ENCODE results near the gene ZBTB2.
"Not testable (repeated sequence)": the region's sequence is repeated elsewhere in the genome, so short reads cannot be mapped to it uniquely, and the experiment has no call there.

ZBTB2 gene

GRCh38 chr6:151389618-151390275, 1.6 kb downstream of the ZBTB2 start:
- TF ChIP-seq, protein P1, sequence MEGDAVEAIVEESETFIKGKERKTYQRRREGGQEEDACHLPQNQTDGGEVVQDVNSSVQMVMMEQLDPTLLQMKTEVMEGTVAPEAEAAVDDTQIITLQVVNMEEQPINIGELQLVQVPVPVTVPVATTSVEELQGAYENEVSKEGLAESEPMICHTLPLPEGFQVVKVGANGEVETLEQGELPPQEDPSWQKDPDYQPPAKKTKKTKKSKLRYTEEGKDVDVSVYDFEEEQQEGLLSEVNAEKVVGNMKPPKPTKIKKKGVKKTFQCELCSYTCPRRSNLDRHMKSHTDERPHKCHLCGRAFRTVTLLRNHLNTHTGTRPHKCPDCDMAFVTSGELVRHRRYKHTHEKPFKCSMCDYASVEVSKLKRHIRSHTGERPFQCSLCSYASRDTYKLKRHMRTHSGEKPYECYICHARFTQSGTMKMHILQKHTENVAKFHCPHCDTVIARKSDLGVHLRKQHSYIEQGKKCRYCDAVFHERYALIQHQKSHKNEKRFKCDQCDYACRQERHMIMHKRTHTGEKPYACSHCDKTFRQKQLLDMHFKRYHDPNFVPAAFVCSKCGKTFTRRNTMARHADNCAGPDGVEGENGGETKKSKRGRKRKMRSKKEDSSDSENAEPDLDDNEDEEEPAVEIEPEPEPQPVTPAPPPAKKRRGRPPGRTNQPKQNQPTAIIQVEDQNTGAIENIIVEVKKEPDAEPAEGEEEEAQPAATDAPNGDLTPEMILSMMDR (conservative IDR thresholded peaks at IDR 0.05; ENCODE audit: low read depth, low read length): no peak
- DNase-seq (ENCODE audit: low read depth): peak; percentile 26
- H3K4me3 ChIP-seq (ENCODE audit: low read length): peak overlapping the region; percentile 77

DNA sequence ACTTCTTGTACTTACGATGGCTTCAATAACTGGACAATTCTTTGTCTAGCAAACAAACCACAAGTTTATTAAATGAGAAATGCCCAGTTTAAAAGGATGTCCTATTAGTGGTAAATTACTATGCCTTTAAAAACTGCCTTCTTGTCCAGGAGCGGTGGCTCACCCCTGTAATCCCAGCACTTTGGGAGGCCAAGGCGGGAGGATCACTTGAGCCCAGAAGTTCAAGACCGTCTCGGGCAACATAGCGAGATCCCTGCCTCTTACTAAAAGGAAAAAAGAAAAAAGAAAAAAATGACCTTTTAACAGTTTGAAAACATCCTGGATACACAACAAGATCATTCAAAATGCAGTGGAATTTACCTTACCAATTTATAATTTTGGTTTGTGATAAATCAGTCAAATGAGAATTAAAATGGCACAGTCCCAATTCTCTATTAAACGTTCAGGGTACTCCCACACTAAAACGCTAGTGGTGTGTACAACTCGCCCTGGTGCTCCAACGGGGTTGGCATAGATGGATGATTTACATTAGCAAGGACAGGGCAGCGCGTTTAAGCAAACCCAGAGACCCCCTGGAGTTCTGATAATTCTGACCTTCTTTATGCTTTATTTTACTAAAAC, 2.3 kb downstream of the ZBTB2 start:
- H3K4me3 ChIP-seq (ENCODE audit: low read length): peak overlapping the region; percentile 77
- TF ChIP-seq, protein P1 (conservative IDR thresholded peaks at IDR 0.05; ENCODE audit: low read depth, low read length): no peak
- DNase-seq (ENCODE audit: low read depth): no peak

DNA sequence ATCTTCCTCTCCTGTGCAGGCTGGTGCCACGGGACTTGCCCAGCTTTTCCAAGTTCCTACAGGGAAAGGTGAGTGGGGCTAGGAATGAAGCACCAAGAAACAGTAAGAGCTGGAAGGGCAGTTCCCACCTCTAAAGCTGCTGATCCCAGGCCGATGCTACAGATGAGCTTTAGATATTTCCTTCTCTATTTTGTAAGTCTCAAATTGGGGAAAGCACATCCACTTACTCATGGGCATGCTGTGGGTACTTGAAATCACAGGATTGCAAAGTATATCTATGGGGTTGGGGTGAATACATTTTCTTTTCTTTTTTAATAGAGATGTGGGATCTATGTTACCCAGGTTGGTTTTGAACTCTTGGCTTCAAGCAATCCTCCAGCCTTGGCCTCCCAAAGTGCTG, 3.1 kb downstream of the ZBTB2 start:
- H3K4me3 ChIP-seq (ENCODE audit: low read length): no peak overlapping the region
- TF ChIP-seq, protein P1 (conservative IDR thresholded peaks at IDR 0.05; ENCODE audit: low read depth, low read length): no peak
- no peak for DNase-seq (ENCODE audit: low read depth)

- DNase-seq (ENCODE audit: low read depth): peak; percentile 60
- H3K4me3 ChIP-seq (ENCODE audit: low read length): no peak overlapping the region
Observed at GRCh38 chr6:151387175-151387970, 4.0 kb downstream of the ZBTB2 start.

DNA sequence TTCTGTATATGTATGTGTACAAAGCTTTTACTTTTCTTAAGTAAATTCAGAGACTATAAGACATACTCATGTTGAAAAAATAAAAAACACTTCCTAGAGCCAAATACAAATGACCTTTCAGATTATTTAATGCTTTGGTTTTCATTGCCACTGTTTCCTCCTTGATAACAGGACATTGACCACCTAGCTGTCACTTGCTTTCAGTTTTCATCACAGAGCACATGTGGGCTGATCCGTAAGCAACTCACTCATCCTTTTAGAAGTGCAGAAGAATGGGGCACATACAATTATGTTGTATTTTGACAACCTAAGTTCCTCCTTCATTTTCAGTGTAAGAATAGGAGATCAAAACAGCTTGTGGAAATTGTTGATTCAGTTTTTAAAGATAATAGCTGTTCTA, 6.2 kb downstream of the ZBTB2 start:
- TF ChIP-seq, protein P1 (conservative IDR thresholded peaks at IDR 0.05; ENCODE audit: low read depth, low read length): no peak
- DNase-seq (ENCODE audit: low read depth): no peak
- no peak overlapping the region for H3K4me3 ChIP-seq (ENCODE audit: low read length)

More at GRCh38 chr6:151387175-151387970, 4.0 kb downstream of the ZBTB2 start:
- TF ChIP-seq, protein P1 (conservative IDR thresholded peaks at IDR 0.05; ENCODE audit: low read depth, low read length): no peak

DNA sequence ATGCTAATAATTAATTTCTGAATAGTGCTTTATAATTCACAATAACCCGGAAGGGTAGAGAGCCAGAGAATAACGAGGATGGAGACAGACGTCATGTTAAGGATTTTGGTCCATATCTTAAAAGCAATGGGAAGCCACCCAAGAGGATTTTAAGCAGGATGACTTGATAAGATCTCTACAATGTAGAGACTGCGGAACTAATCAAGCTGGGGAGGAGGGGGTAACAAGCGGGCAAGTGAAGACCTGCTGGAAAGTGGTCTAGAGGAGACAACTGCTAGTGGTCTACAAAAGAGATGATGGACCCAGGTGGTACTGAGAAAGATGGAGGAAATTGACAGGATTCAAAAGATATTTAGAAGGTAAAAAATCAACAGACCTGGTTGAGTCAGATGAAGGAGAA, 7.2 kb downstream of the ZBTB2 start:
- H3K4me3 ChIP-seq (ENCODE audit: low read length): no peak overlapping the region
- TF ChIP-seq, protein P1 (conservative IDR thresholded peaks at IDR 0.05; ENCODE audit: low read depth, low read length): no peak
- DNase-seq (ENCODE audit: low read depth): no peak

DNA sequence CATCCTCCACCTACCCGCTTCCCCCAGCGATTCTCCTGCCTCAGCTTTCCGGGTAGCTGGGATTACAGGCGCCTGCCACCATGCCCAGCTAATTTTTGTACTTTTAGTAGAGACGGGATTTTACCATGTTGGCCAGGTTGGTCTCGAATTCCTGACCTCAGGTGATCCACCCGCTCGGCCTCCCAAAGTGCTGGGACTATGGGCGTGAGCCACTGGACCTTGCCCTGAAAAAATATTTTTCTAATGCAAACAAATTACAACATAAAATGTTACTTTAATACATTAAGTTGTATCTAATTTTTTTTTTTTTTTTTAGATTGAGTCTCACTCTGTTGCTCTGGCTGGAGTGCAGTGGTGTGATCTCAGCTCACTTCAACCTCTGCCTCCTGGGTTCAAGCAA, 8.7 kb downstream of the ZBTB2 start:
- not testable (repeated sequence) for H3K4me3 ChIP-seq (ENCODE audit: low read length)

More for the DNA sequence above, 8.7 kb downstream of the ZBTB2 start:
- DNase-seq (ENCODE audit: low read depth): not testable (repeated sequence)

Data from retinal pigment epithelial cell (primary cell).